ENCODE data around the gene TPCN1.

- TF ChIP-seq EP300 (IDR thresholded peaks at IDR 0.05; ENCODE audit: borderline replicate concordance in 1 of 2, low read depth in 1 of 2, low read length in 1 of 2) (no peak), MEF2A (IDR thresholded peaks at IDR 0.05; ENCODE audit: borderline replicate concordance, low read depth) (no peak), RAD21 (IDR thresholded peaks at IDR 0.05; ENCODE audit: low read length) (no peak), JUND (IDR thresholded peaks at IDR 0.05) (no peak), FOXM1 (IDR thresholded peaks at IDR 0.05; ENCODE audit: low read depth) (no peak), CHD2 (IDR thresholded peaks at IDR 0.05; ENCODE audit: low read length, partially characterized antibody) (no peak)
- TF ChIP-seq, protein P1, sequence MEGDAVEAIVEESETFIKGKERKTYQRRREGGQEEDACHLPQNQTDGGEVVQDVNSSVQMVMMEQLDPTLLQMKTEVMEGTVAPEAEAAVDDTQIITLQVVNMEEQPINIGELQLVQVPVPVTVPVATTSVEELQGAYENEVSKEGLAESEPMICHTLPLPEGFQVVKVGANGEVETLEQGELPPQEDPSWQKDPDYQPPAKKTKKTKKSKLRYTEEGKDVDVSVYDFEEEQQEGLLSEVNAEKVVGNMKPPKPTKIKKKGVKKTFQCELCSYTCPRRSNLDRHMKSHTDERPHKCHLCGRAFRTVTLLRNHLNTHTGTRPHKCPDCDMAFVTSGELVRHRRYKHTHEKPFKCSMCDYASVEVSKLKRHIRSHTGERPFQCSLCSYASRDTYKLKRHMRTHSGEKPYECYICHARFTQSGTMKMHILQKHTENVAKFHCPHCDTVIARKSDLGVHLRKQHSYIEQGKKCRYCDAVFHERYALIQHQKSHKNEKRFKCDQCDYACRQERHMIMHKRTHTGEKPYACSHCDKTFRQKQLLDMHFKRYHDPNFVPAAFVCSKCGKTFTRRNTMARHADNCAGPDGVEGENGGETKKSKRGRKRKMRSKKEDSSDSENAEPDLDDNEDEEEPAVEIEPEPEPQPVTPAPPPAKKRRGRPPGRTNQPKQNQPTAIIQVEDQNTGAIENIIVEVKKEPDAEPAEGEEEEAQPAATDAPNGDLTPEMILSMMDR (IDR thresholded peaks at IDR 0.05), result no peak
- TF ChIP-seq, protein P2, sequence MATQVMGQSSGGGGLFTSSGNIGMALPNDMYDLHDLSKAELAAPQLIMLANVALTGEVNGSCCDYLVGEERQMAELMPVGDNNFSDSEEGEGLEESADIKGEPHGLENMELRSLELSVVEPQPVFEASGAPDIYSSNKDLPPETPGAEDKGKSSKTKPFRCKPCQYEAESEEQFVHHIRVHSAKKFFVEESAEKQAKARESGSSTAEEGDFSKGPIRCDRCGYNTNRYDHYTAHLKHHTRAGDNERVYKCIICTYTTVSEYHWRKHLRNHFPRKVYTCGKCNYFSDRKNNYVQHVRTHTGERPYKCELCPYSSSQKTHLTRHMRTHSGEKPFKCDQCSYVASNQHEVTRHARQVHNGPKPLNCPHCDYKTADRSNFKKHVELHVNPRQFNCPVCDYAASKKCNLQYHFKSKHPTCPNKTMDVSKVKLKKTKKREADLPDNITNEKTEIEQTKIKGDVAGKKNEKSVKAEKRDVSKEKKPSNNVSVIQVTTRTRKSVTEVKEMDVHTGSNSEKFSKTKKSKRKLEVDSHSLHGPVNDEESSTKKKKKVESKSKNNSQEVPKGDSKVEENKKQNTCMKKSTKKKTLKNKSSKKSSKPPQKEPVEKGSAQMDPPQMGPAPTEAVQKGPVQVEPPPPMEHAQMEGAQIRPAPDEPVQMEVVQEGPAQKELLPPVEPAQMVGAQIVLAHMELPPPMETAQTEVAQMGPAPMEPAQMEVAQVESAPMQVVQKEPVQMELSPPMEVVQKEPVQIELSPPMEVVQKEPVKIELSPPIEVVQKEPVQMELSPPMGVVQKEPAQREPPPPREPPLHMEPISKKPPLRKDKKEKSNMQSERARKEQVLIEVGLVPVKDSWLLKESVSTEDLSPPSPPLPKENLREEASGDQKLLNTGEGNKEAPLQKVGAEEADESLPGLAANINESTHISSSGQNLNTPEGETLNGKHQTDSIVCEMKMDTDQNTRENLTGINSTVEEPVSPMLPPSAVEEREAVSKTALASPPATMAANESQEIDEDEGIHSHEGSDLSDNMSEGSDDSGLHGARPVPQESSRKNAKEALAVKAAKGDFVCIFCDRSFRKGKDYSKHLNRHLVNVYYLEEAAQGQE (IDR thresholded peaks at IDR 0.05; ENCODE audit: low read depth, low read length), result no peak
- TF ChIP-seq, protein P3, sequence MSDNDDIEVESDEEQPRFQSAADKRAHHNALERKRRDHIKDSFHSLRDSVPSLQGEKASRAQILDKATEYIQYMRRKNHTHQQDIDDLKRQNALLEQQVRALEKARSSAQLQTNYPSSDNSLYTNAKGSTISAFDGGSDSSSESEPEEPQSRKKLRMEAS (IDR thresholded peaks at IDR 0.05; ENCODE audit: low read depth), result no peak
Measured at GRCh38 chr12:113230315-113231234, 9.3 kb downstream of the TPCN1 start.
